HUES64 (cell line): ENCODE results near the gene TBC1D12.
A peak's percentile ranks its signal among the peaks of the same experiment; 100 is the strongest.
"Not testable (repeated sequence)": the region's sequence is repeated elsewhere in the genome, so short reads cannot be mapped to it uniquely, and the experiment has no call there.

Experiments
- H3K27ac ChIP-seq: 2 replicates; pipeline ENCODE4 v1.7.0; 2013; ENCODE audit warnings: low read depth, low read length, inconsistent platforms
- H3K27me3 ChIP-seq: 2 replicates; pipeline ENCODE4 v1.6.1; 2013; ENCODE audit warnings: mild to moderate bottlenecking, low read length; ENCODE audit not compliant: insufficient read depth
- H3K36me3 ChIP-seq: 2 replicates; pipeline ENCODE4 v1.6.1; 2013; ENCODE audit warnings: mild to moderate bottlenecking, low read length; ENCODE audit not compliant: insufficient read depth
- H3K4me1 ChIP-seq: 2 replicates; pipeline ENCODE4 v1.6.1; 2013; ENCODE audit warnings: mild to moderate bottlenecking, low read length, moderate library complexity; ENCODE audit not compliant: insufficient read depth
- H3K4me3 ChIP-seq: 2 replicates; pipeline ENCODE4 v1.5.1; 2013; ENCODE audit warnings: mild to moderate bottlenecking, low read length, moderate library complexity
- H3K9ac ChIP-seq: 2 replicates; pipeline ENCODE4 v1.6.1; 2013; ENCODE audit warnings: mild to moderate bottlenecking, low read depth, low read length
- H3K9me3 ChIP-seq: 2 replicates; pipeline ENCODE4 v1.6.1; 2013; ENCODE audit warnings: low read depth, low read length; ENCODE audit not compliant: insufficient read depth
- WGBS: fragments of 150-250, 120-280 bp; methylation state at CpG from one replicate; pipeline ENCODE4 v1.1.7; 2013; ENCODE audit warnings: missing lambda C conversion rate; 5-methylcytosine and 5-hydroxymethylcytosine counted together

Gene TBC1D12

GRCh38 chr10:94375374-94375773, 27.0 kb upstream of the TBC1D12 start:
- no peak overlapping the region for H3K9ac ChIP-seq
- 94% methylated on average over 1 of the region's 1 CpG for WGBS
- H3K4me3 ChIP-seq: no peak overlapping the region
- no peaks in the 10 kb centered on the region for H3K4me1 ChIP-seq
- no peak overlapping the region for H3K27ac ChIP-seq
- H3K27me3 ChIP-seq: no peaks in the 10 kb centered on the region
- H3K36me3 ChIP-seq: no peaks in the 10 kb centered on the region
- no peaks in the 10 kb centered on the region for H3K9me3 ChIP-seq

GRCh38 chr10:94376865-94377264, 25.5 kb upstream of the TBC1D12 start:
- Histone ChIP-seq H3K9ac (no peak overlapping the region), H3K9me3 (no peaks in the 10 kb centered on the region), H3K36me3 (no peaks in the 10 kb centered on the region), H3K4me1 (no peaks in the 10 kb centered on the region), H3K27me3 (no peaks in the 10 kb centered on the region), H3K4me3 (no peak overlapping the region), H3K27ac (no peak overlapping the region)
- WGBS: 92% methylated on average over 2 of the region's 2 CpGs

- H3K27me3 ChIP-seq: no peaks in the 10 kb centered on the region
- H3K9ac ChIP-seq: no peak overlapping the region
- no peak overlapping the region for H3K27ac ChIP-seq
- H3K4me3 ChIP-seq: no peak overlapping the region
- no peaks in the 10 kb centered on the region for H3K36me3 ChIP-seq
- 88% methylated on average over 2 of the region's 2 CpGs for WGBS
- no peaks in the 10 kb centered on the region for H3K9me3 ChIP-seq
- H3K4me1 ChIP-seq: no peaks in the 10 kb centered on the region
Measured at GRCh38 chr10:94383530-94383929, 18.8 kb upstream of the TBC1D12 start.

GRCh38 chr10:94385733-94386132, 16.6 kb upstream of the TBC1D12 start:
- 96% methylated on average over 3 of the region's 3 CpGs for WGBS
- not testable (repeated sequence) for H3K36me3 ChIP-seq, H3K4me1 ChIP-seq, H3K9me3 ChIP-seq, H3K9ac ChIP-seq, H3K27ac ChIP-seq, H3K4me3 ChIP-seq, H3K27me3 ChIP-seq

- not testable (repeated sequence) for H3K27ac ChIP-seq, H3K36me3 ChIP-seq, H3K9me3 ChIP-seq, H3K4me3 ChIP-seq, H3K9ac ChIP-seq, H3K4me1 ChIP-seq, H3K27me3 ChIP-seq
- 94% methylated on average over 9 of the region's 9 CpGs for WGBS
Measured at GRCh38 chr10:94392117-94392516, 10.2 kb upstream of the TBC1D12 start.

- Histone ChIP-seq H3K27me3 (peaks cover 3% of the 10 kb centered on the region), H3K4me1 (no peaks in the 10 kb centered on the region), H3K9ac (no peak overlapping the region), H3K9me3 (no peaks in the 10 kb centered on the region), H3K27ac (no peak overlapping the region), H3K36me3 (no peaks in the 10 kb centered on the region), H3K4me3 (no peak overlapping the region)
- 87% methylated on average over 9 of the region's 12 CpGs for WGBS
Measured at GRCh38 chr10:94397549-94398370, 4.6 kb upstream of the TBC1D12 start.

GRCh38 chr10:94398762-94399161, 3.6 kb upstream of the TBC1D12 start:
- H3K9me3 ChIP-seq: no peaks in the 10 kb centered on the region
- no peak overlapping the region for H3K4me3 ChIP-seq
- no peaks in the 10 kb centered on the region for H3K36me3 ChIP-seq
- no peak overlapping the region for H3K27ac ChIP-seq
- no peak overlapping the region for H3K9ac ChIP-seq
- 93% methylated on average over 6 of the region's 6 CpGs for WGBS
- H3K4me1 ChIP-seq: 0 out of 2 replicates have a peak, but pooled peaks cover 2% of the 10 kb centered on the region
- peaks cover 13% of the 10 kb centered on the region for H3K27me3 ChIP-seq

GRCh38 chr10:94402843-94403379, 570 bp downstream of the TBC1D12 start:
- Histone ChIP-seq H3K4me3 (peak overlapping the region; percentile 76), H3K4me1 (0 out of 2 replicates have a peak, but pooled peaks cover 5% of the 10 kb centered on the region), H3K27ac (no peak overlapping the region), H3K27me3 (peaks cover 42% of the 10 kb centered on the region), H3K36me3 (no peaks in the 10 kb centered on the region), H3K9me3 (no peaks in the 10 kb centered on the region), H3K9ac (peak overlapping the region; percentile 53; the same call in 1 of the 2 replicates)
- under 1% methylated on average over 77 of the region's 77 CpGs for WGBS

GRCh38 chr10:94403380-94404213, 1.3 kb downstream of the TBC1D12 start:
- H3K9me3 ChIP-seq: no peaks in the 10 kb centered on the region
- H3K4me3 ChIP-seq: peak overlapping the region; percentile 76
- H3K27ac ChIP-seq: no peak overlapping the region
- H3K36me3 ChIP-seq: no peaks in the 10 kb centered on the region
- H3K9ac ChIP-seq: no peak overlapping the region
- 0 out of 2 replicates have a peak, but pooled peaks cover 5% of the 10 kb centered on the region for H3K4me1 ChIP-seq
- WGBS: 2% methylated on average over 51 of the region's 51 CpGs
- H3K27me3 ChIP-seq: peaks cover 42% of the 10 kb centered on the region

GRCh38 chr10:94405406-94405805, 3.1 kb downstream of the TBC1D12 start:
- no peak overlapping the region for H3K4me3 ChIP-seq

GRCh38 chr10:94407668-94408067, 5.3 kb downstream of the TBC1D12 start:
- no peak overlapping the region for H3K27ac ChIP-seq
- peaks cover 8% of the 10 kb centered on the region; the same call in 1 of the 2 replicates for H3K4me1 ChIP-seq
- WGBS: 87% methylated on average over 3 of the region's 3 CpGs

More at GRCh38 chr10:94405406-94405805, 3.1 kb downstream of the TBC1D12 start:
- Histone ChIP-seq H3K27me3 (peaks cover 42% of the 10 kb centered on the region), H3K4me1 (peaks cover 8% of the 10 kb centered on the region; the same call in 1 of the 2 replicates), H3K36me3 (no peaks in the 10 kb centered on the region), H3K9me3 (no peaks in the 10 kb centered on the region), H3K27ac (no peak overlapping the region), H3K9ac (no peak overlapping the region)

More at GRCh38 chr10:94407668-94408067, 5.3 kb downstream of the TBC1D12 start:
- no peaks in the 10 kb centered on the region for H3K36me3 ChIP-seq
- H3K4me3 ChIP-seq: no peak overlapping the region
- no peak overlapping the region for H3K9ac ChIP-seq
- H3K9me3 ChIP-seq: no peaks in the 10 kb centered on the region
- H3K27me3 ChIP-seq: peaks cover 40% of the 10 kb centered on the region
